ENCODE data around the gene CCNYL1. TPM values are rescaled to one million over a fixed set of nuclear protein-coding genes. Genes with fewer than 3 reads are reported as not detected.

CCNYL1 gene
- total RNA-seq, 2 experiments from 2014 or later, result 4.2 to 24.2 TPM

DNA sequence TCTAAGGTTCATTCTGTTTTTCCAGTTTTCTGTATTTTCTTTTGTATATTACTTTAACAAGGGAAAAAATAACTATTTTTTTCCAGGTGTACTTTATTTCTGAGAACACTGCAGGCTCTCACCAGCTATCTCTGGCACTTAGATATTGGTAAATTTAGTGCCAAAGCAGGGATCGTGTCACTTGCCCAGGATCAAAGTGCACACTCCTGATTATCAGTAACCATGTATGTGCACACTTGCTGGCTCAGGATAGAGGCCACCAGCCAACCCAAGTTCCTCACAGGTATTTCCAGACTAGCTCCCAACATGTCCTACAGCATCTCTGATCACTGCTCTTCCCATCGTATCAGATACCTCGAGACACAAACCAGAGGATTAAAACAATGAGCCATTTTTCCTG is 64.0 kb downstream of the CCNYL1 start:
- POLR2A ChIA-PET, result interaction anchor here (0.5 to 1.2 kb wide), 3 partner anchors 9 to 253 kb away, joined by 4 to 5 read pairs (median 4); no protein-coding TSS in a partner anchor
- no peak overlapping the region for H3K4me2 ChIP-seq (ENCODE audit: low read length)
- BruUV-seq (replicated peaks), result no TSS peak
- H3K79me2 ChIP-seq (ENCODE audit: insufficient read depth, low read depth, low read length), result no peaks in the 10 kb centered on the region
- no peaks in the 10 kb centered on the region for H3K4me1 ChIP-seq (ENCODE audit: insufficient read depth, low read length, poor library complexity, severe bottlenecking)
- no peak overlapping the region for H3K27ac ChIP-seq (ENCODE audit: low read depth, low read length, poor library complexity, severe bottlenecking)
- no peak overlapping the region for H2AFZ ChIP-seq (ENCODE audit: low read length)
- no peaks in the 10 kb centered on the region for H4K20me1 ChIP-seq (ENCODE audit: insufficient read depth, low read length)
- DNase-seq (ENCODE audit: low spot score), result no peak
- no peaks in the 10 kb centered on the region for H3K9me2 ChIP-seq (ENCODE audit: insufficient read depth, low read length)
- CTCF ChIA-PET (ENCODE audit: unreplicated experiment), result no interaction called here
- intact Hi-C loops (cut with micrococcal nuclease; ENCODE audit: unreplicated experiment), result no loop called here
- H3K36me3 ChIP-seq (ENCODE audit: insufficient read depth, low read length), result no peaks in the 10 kb centered on the region
- H3K9me3 ChIP-seq (ENCODE audit: low read length), result no peaks in the 10 kb centered on the region
- no peak overlapping the region for H3K4me3 ChIP-seq (ENCODE audit: low read depth, low read length, poor library complexity, severe bottlenecking)
- no peak for TF ChIP-seq CTCF (conservative IDR thresholded peaks at IDR 0.05; ENCODE audit: low read length)
- TF ChIP-seq EZH2phosphoT487 (IDR thresholded peaks at IDR 0.05; ENCODE audit: borderline replicate concordance, low read depth, low read length), result no peak

DNA sequence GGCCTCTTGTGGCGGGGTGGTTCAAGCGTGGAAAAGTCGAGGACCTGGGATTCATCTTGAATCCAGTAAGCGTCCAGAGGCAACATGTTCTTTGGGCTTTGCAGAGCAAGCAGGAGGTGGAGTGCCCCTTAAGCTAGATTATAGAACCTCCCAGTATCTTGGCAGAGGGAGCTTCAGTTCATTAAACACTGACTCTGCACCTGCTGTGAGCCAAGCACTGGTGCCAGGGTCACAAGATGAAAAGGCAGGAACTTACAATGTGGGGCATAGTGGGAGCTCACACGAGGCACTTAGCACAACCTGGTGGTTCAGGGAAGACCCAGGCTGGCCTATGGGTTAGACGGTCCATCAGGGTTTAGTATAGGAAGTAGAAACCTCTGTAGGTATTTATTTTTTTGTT is 65.7 kb downstream of the CCNYL1 start:
- Histone ChIP-seq H3K9me3 (ENCODE audit: low read length) (no peaks in the 10 kb centered on the region), H3K79me2 (ENCODE audit: insufficient read depth, low read depth, low read length) (no peaks in the 10 kb centered on the region), H3K4me3 (ENCODE audit: low read depth, low read length, poor library complexity, severe bottlenecking) (no peak overlapping the region), H3K27ac (ENCODE audit: low read depth, low read length, poor library complexity, severe bottlenecking) (no peak overlapping the region), H3K4me2 (ENCODE audit: low read length) (no peak overlapping the region), H3K4me1 (ENCODE audit: insufficient read depth, low read length, poor library complexity, severe bottlenecking) (no peaks in the 10 kb centered on the region), H2AFZ (ENCODE audit: low read length) (no peak overlapping the region), H3K36me3 (ENCODE audit: insufficient read depth, low read length) (no peaks in the 10 kb centered on the region), H4K20me1 (ENCODE audit: insufficient read depth, low read length) (no peaks in the 10 kb centered on the region), H3K9me2 (ENCODE audit: insufficient read depth, low read length) (no peaks in the 10 kb centered on the region)
- ChIA-PET POLR2A (no interaction called here), CTCF (ENCODE audit: unreplicated experiment) (no interaction called here)
- intact Hi-C loops (cut with micrococcal nuclease; ENCODE audit: unreplicated experiment), result no loop called here
- TF ChIP-seq EZH2phosphoT487 (IDR thresholded peaks at IDR 0.05; ENCODE audit: borderline replicate concordance, low read depth, low read length) (no peak), CTCF (conservative IDR thresholded peaks at IDR 0.05; ENCODE audit: low read length) (no peak)
- BruUV-seq (replicated peaks), result no TSS peak
- DNase-seq (ENCODE audit: low spot score), result no peak

DNA sequence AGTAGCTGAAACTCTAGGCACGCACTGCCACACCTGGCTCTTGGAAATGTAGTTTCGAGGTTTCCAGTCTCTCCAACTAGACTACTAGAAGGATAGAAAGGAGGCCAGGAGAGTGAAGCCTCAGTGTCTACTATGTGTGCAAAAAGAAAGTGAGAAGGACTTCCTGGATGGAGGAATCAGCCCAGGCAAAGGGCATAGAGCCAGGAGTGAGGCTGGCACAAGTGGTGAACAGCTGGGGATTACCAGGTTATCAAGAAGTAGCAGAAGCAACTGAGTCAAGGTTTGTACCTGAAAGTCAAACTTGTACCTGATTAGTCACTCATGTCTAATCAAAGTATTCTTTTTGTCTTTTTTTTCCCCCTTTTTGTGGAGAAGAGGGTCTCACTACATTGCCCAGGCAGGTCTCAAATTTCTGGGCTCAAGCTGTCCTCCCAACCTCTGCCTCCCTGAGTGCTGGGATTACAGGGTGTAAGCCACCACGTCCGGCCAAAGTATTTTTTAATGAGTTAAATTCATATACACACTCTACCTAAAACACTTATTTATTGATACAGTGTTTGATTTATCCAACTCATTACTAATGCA is 67.0 kb downstream of the CCNYL1 start:
- Histone ChIP-seq H3K36me3 (ENCODE audit: insufficient read depth, low read length) (no peaks in the 10 kb centered on the region), H2AFZ (ENCODE audit: low read length) (no peak overlapping the region), H3K9me3 (ENCODE audit: low read length) (no peaks in the 10 kb centered on the region), H3K27ac (ENCODE audit: low read depth, low read length, poor library complexity, severe bottlenecking) (no peak overlapping the region), H3K4me3 (ENCODE audit: low read depth, low read length, poor library complexity, severe bottlenecking) (no peak overlapping the region), H3K4me1 (ENCODE audit: insufficient read depth, low read length, poor library complexity, severe bottlenecking) (no peaks in the 10 kb centered on the region), H4K20me1 (ENCODE audit: insufficient read depth, low read length) (no peaks in the 10 kb centered on the region), H3K79me2 (ENCODE audit: insufficient read depth, low read depth, low read length) (no peaks in the 10 kb centered on the region), H3K9me2 (ENCODE audit: insufficient read depth, low read length) (no peaks in the 10 kb centered on the region), H3K4me2 (ENCODE audit: low read length) (no peak overlapping the region)
- no TSS peak for BruUV-seq (replicated peaks)
- no peak for DNase-seq (ENCODE audit: low spot score)
- intact Hi-C loops (cut with micrococcal nuclease; ENCODE audit: unreplicated experiment), result no loop called here
- TF ChIP-seq CTCF (conservative IDR thresholded peaks at IDR 0.05; ENCODE audit: low read length) (no peak), EZH2phosphoT487 (IDR thresholded peaks at IDR 0.05; ENCODE audit: borderline replicate concordance, low read depth, low read length) (no peak)
- POLR2A ChIA-PET, result no interaction called here
- CTCF ChIA-PET (ENCODE audit: unreplicated experiment), result no interaction called here
